B cell (primary cell): Measurements from ENCODE around the gene DIS3L2.

Experiments
- EZH2 ChIP-seq: IDR thresholded peaks from 2 replicates; pipeline ENCODE4 v1.6.1; 2012; ENCODE audit warnings: borderline replicate concordance, low read depth, mild to moderate bottlenecking, moderate library complexity, low read length; ENCODE audit not compliant: insufficient read depth, poor library complexity, severe bottlenecking
- TF ChIP-seq, protein P1 (sequence below): fragments of 200-600 bp; IDR thresholded peaks from one replicate; pipeline ENCODE4 v1.8.0; 2022; ENCODE audit warnings: antibody characterized with exemption, mild to moderate bottlenecking

DNA sequence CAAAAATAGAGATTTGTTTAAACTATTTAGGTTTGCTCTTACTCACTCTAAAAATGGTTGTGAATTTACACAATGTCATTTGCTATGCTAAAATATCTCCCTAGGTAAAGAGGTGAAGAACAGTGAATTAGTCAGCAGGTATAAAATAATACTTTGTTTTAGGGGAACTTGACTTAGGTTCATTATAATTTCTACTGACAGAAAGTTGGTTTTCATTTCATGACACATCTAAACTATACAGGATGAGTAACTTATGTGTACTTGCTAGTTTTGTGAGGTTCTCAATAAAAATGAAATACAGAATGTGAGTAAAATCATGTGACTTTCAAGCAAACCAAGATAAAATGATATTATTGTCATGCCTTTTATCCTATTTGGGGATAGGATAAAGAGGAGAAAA is 66.0 kb downstream of the DIS3L2 start:
- TF ChIP-seq EZH2 = no peak
- TF ChIP-seq, protein P1, sequence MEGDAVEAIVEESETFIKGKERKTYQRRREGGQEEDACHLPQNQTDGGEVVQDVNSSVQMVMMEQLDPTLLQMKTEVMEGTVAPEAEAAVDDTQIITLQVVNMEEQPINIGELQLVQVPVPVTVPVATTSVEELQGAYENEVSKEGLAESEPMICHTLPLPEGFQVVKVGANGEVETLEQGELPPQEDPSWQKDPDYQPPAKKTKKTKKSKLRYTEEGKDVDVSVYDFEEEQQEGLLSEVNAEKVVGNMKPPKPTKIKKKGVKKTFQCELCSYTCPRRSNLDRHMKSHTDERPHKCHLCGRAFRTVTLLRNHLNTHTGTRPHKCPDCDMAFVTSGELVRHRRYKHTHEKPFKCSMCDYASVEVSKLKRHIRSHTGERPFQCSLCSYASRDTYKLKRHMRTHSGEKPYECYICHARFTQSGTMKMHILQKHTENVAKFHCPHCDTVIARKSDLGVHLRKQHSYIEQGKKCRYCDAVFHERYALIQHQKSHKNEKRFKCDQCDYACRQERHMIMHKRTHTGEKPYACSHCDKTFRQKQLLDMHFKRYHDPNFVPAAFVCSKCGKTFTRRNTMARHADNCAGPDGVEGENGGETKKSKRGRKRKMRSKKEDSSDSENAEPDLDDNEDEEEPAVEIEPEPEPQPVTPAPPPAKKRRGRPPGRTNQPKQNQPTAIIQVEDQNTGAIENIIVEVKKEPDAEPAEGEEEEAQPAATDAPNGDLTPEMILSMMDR = no peak
